SJSA1 (cell line): ENCODE data around the gene TSR2. TPM values are rescaled to one million over a fixed set of nuclear protein-coding genes. Genes with fewer than 3 reads are reported as not detected.
"Not testable (repeated sequence)": the region's sequence is repeated elsewhere in the genome, so short reads cannot be mapped to it uniquely, and the experiment has no call there.

Experiments used
- DNase-seq, 2 experiments: peaks; one replicate each; pipeline ENCODE4 v3.0.0-alpha.2; 2015 to 2020; ENCODE audit warnings: low spot score in 2 of 2, low read depth in 1 of 2
- H3K27ac ChIP-seq: fragments of 250-450 bp; sonication (Bioruptor Pico); 2 replicates; pipeline ENCODE4 v1.5.1; 2020; ENCODE audit warnings: mild to moderate bottlenecking, moderate library complexity
- H3K27me3 ChIP-seq: fragments of 250-450 bp; sonication (Bioruptor Pico); replicated peaks from 2 replicates; pipeline ENCODE4 v1.5.1; 2020; ENCODE audit warnings: mild to moderate bottlenecking, moderate library complexity
- H3K36me3 ChIP-seq: fragments of 250-450 bp; sonication (Bioruptor Pico); 2 replicates; pipeline ENCODE4 v1.5.1; 2020; ENCODE audit warnings: mild to moderate bottlenecking
- H3K4me1 ChIP-seq: fragments of 250-450 bp; sonication (Bioruptor Pico); replicated peaks from 2 replicates; pipeline ENCODE4 v1.6.1; 2021; ENCODE audit warnings: mild to moderate bottlenecking
- H3K4me3 ChIP-seq: fragments of 250-450 bp; sonication (Bioruptor Pico); 2 replicates; pipeline ENCODE4 v1.5.1; 2020; ENCODE audit warnings: mild to moderate bottlenecking
- H3K9me3 ChIP-seq: fragments of 250-450 bp; sonication (Bioruptor Pico); replicated peaks from 2 replicates; pipeline ENCODE4 v1.5.1; 2020; ENCODE audit warnings: mild to moderate bottlenecking
- total RNA-seq: library from RNA; depleted of rRNA; stranded (reverse); fragments of >200 nt; shearing (Covaris generic); gene quantifications from 2 replicates; pipeline ENCODE4 v1.2.3, GENCODE V29; 2014; rRNA removed

The TSR2 gene
- total RNA-seq, 1 experiment from 2014 or later, result 17.9 TPM

GRCh38 chrX:54489819-54490218, 49.6 kb downstream of the TSR2 start:
- H3K4me1 ChIP-seq, H3K36me3 ChIP-seq, H3K4me3 ChIP-seq, H3K27ac ChIP-seq, H3K9me3 ChIP-seq, H3K27me3 ChIP-seq, DNase-seq: not testable (repeated sequence)

- Histone ChIP-seq H3K9me3 (no peaks in the 10 kb centered on the region), H3K4me3 (no peak overlapping the region), H3K27me3 (no peaks in the 10 kb centered on the region), H3K36me3 (no peaks in the 10 kb centered on the region), H3K27ac (no peak overlapping the region), H3K4me1 (peaks cover 15% of the 10 kb centered on the region)
- DNase-seq, result peak in 1 of 2 experiments; percentile 12
Observed at GRCh38 chrX:54492340-54492739, 52.1 kb downstream of the TSR2 start.

GRCh38 chrX:54494166-54494988, 54.2 kb downstream of the TSR2 start:
- H3K4me3 ChIP-seq, result peak overlapping the region; percentile 64
- H3K27ac ChIP-seq, result no peak overlapping the region
- H3K36me3 ChIP-seq, result no peaks in the 10 kb centered on the region
- H3K4me1 ChIP-seq, result peaks cover 15% of the 10 kb centered on the region
- H3K27me3 ChIP-seq, result no peaks in the 10 kb centered on the region
- DNase-seq, result peak in 1 of 2 experiments; percentile 29
- H3K9me3 ChIP-seq, result no peaks in the 10 kb centered on the region

Other genes with a start within 250 kb of the TSR2 start
- gene WNK3, start 82.4 kb upstream of the TSR2 start, total RNA-seq, result 0.05 TPM in 1 of 2 replicates, not detected in the other
- 3.4 and 5.7 TPM in 2 replicates for gene FGD1, start 55.8 kb downstream of the TSR2 start, total RNA-seq
- 25.2 and 35.8 TPM in 2 replicates for gene GNL3L, start 89.8 kb downstream of the TSR2 start, total RNA-seq